K562 (cell line): Measurements from ENCODE around the gene APEX2. TPM values are rescaled to one million over a fixed set of nuclear protein-coding genes. Genes with fewer than 3 reads are reported as not detected.
A peak's percentile ranks its signal among the peaks of the same experiment; 100 is the strongest.

ENCODE experiments used
- HOXB6 ChIP-seq: fragments of 250-450 bp; sonication (Bioruptor Pico); IDR thresholded peaks from 2 replicates; pipeline ENCODE4 v1.5.1; 2022; ENCODE audit warnings: mild to moderate bottlenecking, borderline replicate concordance
- JUN ChIP-seq, 2 experiments: sonication (generic) in 1 of 2; formaldehyde crosslinking in 1 of 2; IDR thresholded peaks; 2 replicates each; pipeline versions ENCODE4 v1.6.1 to v1.8.0; 2012 to 2022; ENCODE audit warnings: borderline replicate concordance in 2 of 2, mild to moderate bottlenecking in 2 of 2, improper control_type of control experiment in 1 of 2, low read depth in 1 of 2, low read length in 1 of 2, missing genetic modification reagents in 1 of 2
- MIER1 ChIP-seq: fragments of 450-650 bp; IDR thresholded peaks from 2 replicates; pipeline ENCODE4 v1.6.1; 2016; ENCODE audit warnings: antibody characterized with exemption, mild to moderate bottlenecking, low read depth
- MYNN ChIP-seq, 2 experiments: sonication (generic); formaldehyde crosslinking in 1 of 2; IDR thresholded peaks; 2 replicates each; pipeline versions ENCODE4 v1.5.0 to v1.6.1; 2016 to 2020; ENCODE audit warnings: antibody characterized with exemption in 1 of 2, missing genetic modification reagents in 1 of 2
- NCOA2 ChIP-seq, 2 experiments: fragments of 450-650 bp; IDR thresholded peaks; 2 replicates each; pipeline ENCODE4 v1.6.1; 2018; ENCODE audit warnings: mild to moderate bottlenecking in 2 of 2, moderate library complexity in 1 of 2; ENCODE audit not compliant: partially characterized antibody in 2 of 2
- PHF21A ChIP-seq: fragments of 450-650 bp; IDR thresholded peaks from 2 replicates; pipeline ENCODE4 v1.6.1; 2017; ENCODE audit warnings: low read depth, borderline replicate concordance
- PURB ChIP-seq: sonication (generic); formaldehyde crosslinking; IDR thresholded peaks from 2 replicates; pipeline ENCODE4 v1.9.0; 2021; ENCODE audit warnings: low read depth, mild to moderate bottlenecking, missing genetic modification reagents
- RAD51 ChIP-seq: fragments of 450-650 bp; IDR thresholded peaks from 2 replicates; pipeline ENCODE4 v1.7.1; 2016; ENCODE audit warnings: low read depth, mild to moderate bottlenecking, borderline replicate concordance
- SMARCC2 ChIP-seq: fragments of 450-650 bp; IDR thresholded peaks from 2 replicates; pipeline ENCODE4 v1.6.1; 2017; ENCODE audit warnings: antibody characterized with exemption, moderate library complexity, mild to moderate bottlenecking, low read depth
- SP1 ChIP-seq: sonication (generic); formaldehyde crosslinking; IDR thresholded peaks from 2 replicates; pipeline ENCODE4 v1.8.1; 2022; ENCODE audit warnings: mild to moderate bottlenecking, missing genetic modification reagents
- ZC3H11A ChIP-seq: IDR thresholded peaks from 2 replicates; pipeline ENCODE4 v1.6.1; 2012; ENCODE audit warnings: low read depth, low read length, improper control_type of control experiment
- ZFP36 ChIP-seq: fragments of 150-350 bp; IDR thresholded peaks from 2 replicates; pipeline ENCODE4 v1.6.1; 2018; ENCODE audit warnings: low read length, low read depth; ENCODE audit not compliant: partially characterized antibody
- ZNF75A ChIP-seq: fragments of 450-650 bp; formaldehyde crosslinking; IDR thresholded peaks from 2 replicates; pipeline ENCODE4 v1.4.0; 2020; ENCODE audit warnings: mild to moderate bottlenecking
- ZNF766 ChIP-seq: fragments of 200-800 bp; sonication (Bioruptor generic); conservative IDR thresholded peaks from 2 replicates; pipeline ENCODE4 v1.6.1; 2016; ENCODE audit warnings: missing genetic modification characterization, missing compliant biosample characterization
- polyA plus RNA-seq, 8 experiments: library from polyadenylated mRNA; depleted of rRNA in 4 of 8; stranded (reverse) in 5 of 8; unstranded in 3 of 8; fragments of >200 nt; fragmentation: Nextera tagmentation in 2 of 8; fragmentation: Illumina TruSeq in 1 of 8; extraction: Ambion mirVana in 2 of 8; extraction: Trizol in 1 of 8; gene quantifications; 2 replicates each; pipeline versions ENCODE4 v1.2.1 to v1.2.3, GENCODE V29; 2011 to 2014; ENCODE audit warnings: inconsistent platforms in 1 of 8, missing spikeins in 1 of 8
- total RNA-seq, 7 experiments: library from RNA; depleted of rRNA in 6 of 7; stranded (reverse); fragments of >200 nt in 6 of 7; fragmentation: Illumina TruSeq in 2 of 7; extraction: Trizol in 2 of 7; gene quantifications; 2 replicates each; pipeline versions ENCODE4 v1.2.1 to v1.2.3, GENCODE V29; 2011 to 2021; ENCODE audit warnings: low replicate concordance in 1 of 7
- TF ChIP-seq, protein P1 (sequence below): fragments of 450-650 bp; IDR thresholded peaks from 2 replicates; pipeline ENCODE4 v1.6.1; 2017; ENCODE audit warnings: antibody characterized with exemption
- TF ChIP-seq, protein P2 (sequence below): fragments of 450-650 bp; IDR thresholded peaks from 2 replicates; pipeline ENCODE4 v1.6.1; 2016; ENCODE audit warnings: low read depth
- TF ChIP-seq, protein P3 (sequence below): fragments of 450-650 bp; formaldehyde crosslinking; IDR thresholded peaks from 2 replicates; pipeline ENCODE4 v1.4.0; 2020; ENCODE audit warnings: mild to moderate bottlenecking, moderate library complexity

Gene APEX2
- total and polyA plus RNA-seq, 9 of the 15 experiments (the other 6 are each of a cell fraction or from before 2014, with no cell fraction given): 9.4 to 34.2 (median 25.9) TPM

DNA sequence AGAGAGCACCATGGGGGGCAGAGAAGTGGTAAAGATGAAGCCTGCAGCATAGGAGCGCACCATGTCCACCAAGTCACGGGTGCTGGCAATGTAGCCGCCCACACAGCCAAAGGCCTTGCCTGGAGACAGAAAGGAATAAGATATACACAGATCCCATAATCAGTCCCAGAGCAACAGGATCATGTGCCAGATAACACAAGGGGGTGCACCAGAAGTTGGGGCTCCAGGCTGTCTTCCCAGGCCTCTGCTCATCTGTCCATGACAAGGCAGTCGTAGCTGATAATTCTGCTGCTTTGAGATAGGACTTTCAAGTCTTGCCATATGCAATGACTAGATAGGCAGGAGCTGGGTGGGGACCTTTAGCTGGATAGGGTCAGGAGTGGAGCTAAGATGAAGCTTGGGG, 14.7 kb downstream of the APEX2 start (continued):
- TF ChIP-seq, protein P1, sequence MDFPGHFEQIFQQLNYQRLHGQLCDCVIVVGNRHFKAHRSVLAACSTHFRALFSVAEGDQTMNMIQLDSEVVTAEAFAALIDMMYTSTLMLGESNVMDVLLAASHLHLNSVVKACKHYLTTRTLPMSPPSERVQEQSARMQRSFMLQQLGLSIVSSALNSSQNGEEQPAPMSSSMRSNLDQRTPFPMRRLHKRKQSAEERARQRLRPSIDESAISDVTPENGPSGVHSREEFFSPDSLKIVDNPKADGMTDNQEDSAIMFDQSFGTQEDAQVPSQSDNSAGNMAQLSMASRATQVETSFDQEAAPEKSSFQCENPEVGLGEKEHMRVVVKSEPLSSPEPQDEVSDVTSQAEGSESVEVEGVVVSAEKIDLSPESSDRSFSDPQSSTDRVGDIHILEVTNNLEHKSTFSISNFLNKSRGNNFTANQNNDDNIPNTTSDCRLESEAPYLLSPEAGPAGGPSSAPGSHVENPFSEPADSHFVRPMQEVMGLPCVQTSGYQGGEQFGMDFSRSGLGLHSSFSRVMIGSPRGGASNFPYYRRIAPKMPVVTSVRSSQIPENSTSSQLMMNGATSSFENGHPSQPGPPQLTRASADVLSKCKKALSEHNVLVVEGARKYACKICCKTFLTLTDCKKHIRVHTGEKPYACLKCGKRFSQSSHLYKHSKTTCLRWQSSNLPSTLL: no peak
- TF ChIP-seq ZNF75A (no peak), MIER1 (no peak), SP1 (CRISPR knock-in tag) (peak; percentile 33; the same call in 1 of the 2 replicates), HOXB6 (no peak), NCOA2 (IDR thresholded peaks at IDR 0.05; ENCODE audit: partially characterized antibody in 2 of 2) (peak in 1 of 2 experiments; percentile 38), JUN (IDR thresholded peaks at IDR 0.05; ENCODE audit: borderline replicate concordance, low read depth, low read length) (no peak), JUN (CRISPR knock-in tag; IDR thresholded peaks at IDR 0.05; ENCODE audit: borderline replicate concordance) (no peak), RAD51 (no peak), ZNF766 (CRISPR knock-in tag) (peak; percentile 92), ZC3H11A (no peak), MYNN (IDR thresholded peaks at IDR 0.05) (peak; percentile 59; the same call in 1 of the 2 replicates), MYNN (CRISPR knock-in tag; IDR thresholded peaks at IDR 0.05) (no peak), PURB (CRISPR knock-in tag) (no peak), SMARCC2 (peak; percentile 86), PHF21A (no peak), ZFP36 (no peak)
- TF ChIP-seq, protein P2, sequence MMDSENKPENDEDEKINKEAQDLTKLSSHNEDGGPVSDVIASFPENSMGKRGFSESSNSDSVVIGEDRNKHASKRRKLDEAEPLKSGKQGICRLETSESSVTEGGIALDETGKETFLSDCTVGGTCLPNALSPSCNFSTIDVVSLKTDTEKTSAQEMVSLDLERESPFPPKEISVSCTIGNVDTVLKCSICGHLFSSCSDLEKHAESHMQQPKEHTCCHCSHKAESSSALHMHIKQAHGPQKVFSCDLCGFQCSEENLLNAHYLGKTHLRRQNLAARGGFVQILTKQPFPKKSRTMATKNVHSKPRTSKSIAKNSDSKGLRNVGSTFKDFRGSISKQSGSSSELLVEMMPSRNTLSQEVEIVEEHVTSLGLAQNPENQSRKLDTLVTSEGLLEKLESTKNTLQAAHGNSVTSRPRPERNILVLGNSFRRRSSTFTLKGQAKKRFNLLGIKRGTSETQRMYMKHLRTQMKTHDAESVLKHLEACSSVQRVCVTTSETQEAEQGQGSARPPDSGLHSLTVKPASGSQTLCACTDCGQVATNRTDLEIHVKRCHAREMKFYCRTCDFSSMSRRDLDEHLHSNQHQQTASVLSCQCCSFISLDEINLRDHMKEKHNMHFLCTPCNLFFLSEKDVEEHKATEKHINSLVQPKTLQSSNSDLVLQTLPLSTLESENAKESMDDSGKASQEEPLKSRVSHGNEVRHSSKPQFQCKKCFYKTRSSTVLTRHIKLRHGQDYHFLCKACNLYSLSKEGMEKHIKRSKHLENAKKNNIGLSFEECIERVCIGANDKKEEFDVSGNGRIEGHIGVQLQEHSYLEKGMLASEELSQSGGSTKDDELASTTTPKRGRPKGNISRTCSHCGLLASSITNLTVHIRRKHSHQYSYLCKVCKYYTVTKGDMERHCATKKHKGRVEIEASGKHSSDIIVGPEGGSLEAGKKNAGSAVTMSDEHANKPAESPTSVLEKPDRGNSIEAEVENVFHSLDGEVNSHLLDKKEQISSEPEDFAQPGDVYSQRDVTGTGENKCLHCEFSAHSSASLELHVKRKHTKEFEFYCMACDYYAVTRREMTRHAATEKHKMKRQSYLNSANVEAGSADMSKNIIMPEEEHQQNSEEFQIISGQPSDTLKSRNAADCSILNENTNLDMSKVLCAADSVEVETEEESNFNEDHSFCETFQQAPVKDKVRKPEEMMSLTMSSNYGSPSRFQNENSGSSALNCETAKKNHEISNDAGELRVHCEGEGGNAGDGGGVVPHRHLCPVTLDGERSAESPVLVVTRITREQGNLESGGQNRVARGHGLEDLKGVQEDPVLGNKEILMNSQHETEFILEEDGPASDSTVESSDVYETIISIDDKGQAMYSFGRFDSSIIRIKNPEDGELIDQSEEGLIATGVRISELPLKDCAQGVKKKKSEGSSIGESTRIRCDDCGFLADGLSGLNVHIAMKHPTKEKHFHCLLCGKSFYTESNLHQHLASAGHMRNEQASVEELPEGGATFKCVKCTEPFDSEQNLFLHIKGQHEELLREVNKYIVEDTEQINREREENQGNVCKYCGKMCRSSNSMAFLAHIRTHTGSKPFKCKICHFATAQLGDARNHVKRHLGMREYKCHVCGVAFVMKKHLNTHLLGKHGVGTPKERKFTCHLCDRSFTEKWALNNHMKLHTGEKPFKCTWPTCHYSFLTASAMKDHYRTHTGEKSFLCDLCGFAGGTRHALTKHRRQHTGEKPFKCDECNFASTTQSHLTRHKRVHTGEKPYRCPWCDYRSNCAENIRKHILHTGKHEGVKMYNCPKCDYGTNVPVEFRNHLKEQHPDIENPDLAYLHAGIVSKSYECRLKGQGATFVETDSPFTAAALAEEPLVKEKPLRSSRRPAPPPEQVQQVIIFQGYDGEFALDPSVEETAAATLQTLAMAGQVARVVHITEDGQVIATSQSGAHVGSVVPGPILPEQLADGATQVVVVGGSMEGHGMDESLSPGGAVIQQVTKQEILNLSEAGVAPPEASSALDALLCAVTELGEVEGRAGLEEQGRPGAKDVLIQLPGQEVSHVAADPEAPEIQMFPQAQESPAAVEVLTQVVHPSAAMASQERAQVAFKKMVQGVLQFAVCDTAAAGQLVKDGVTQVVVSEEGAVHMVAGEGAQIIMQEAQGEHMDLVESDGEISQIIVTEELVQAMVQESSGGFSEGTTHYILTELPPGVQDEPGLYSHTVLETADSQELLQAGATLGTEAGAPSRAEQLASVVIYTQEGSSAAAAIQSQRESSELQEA: no peak
- TF ChIP-seq, protein P3, sequence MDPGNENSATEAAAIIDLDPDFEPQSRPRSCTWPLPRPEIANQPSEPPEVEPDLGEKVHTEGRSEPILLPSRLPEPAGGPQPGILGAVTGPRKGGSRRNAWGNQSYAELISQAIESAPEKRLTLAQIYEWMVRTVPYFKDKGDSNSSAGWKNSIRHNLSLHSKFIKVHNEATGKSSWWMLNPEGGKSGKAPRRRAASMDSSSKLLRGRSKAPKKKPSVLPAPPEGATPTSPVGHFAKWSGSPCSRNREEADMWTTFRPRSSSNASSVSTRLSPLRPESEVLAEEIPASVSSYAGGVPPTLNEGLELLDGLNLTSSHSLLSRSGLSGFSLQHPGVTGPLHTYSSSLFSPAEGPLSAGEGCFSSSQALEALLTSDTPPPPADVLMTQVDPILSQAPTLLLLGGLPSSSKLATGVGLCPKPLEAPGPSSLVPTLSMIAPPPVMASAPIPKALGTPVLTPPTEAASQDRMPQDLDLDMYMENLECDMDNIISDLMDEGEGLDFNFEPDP (CRISPR knock-in tag): no peak
